HG03103 (cell line): ENCODE results near the gene UXS1.
"Not testable (repeated sequence)": the region's sequence is repeated elsewhere in the genome, so short reads cannot be mapped to it uniquely, and the experiment has no call there.

Experiments used
- ATAC-seq: cut with Tn5 transposase; IDR thresholded peaks from one replicate; pipeline ENCODE4 v1.9.1; 2021; ENCODE audit warnings: low read depth; ENCODE audit not compliant: unreplicated experiment

The UXS1 gene

GRCh38 chr2:106137731-106138521 lies 56.2 kb downstream of the UXS1 start:
- no peak for ATAC-seq

GRCh38 chr2:106131192-106131591 lies 62.9 kb downstream of the UXS1 start:
- ATAC-seq, result not testable (repeated sequence)

DNA sequence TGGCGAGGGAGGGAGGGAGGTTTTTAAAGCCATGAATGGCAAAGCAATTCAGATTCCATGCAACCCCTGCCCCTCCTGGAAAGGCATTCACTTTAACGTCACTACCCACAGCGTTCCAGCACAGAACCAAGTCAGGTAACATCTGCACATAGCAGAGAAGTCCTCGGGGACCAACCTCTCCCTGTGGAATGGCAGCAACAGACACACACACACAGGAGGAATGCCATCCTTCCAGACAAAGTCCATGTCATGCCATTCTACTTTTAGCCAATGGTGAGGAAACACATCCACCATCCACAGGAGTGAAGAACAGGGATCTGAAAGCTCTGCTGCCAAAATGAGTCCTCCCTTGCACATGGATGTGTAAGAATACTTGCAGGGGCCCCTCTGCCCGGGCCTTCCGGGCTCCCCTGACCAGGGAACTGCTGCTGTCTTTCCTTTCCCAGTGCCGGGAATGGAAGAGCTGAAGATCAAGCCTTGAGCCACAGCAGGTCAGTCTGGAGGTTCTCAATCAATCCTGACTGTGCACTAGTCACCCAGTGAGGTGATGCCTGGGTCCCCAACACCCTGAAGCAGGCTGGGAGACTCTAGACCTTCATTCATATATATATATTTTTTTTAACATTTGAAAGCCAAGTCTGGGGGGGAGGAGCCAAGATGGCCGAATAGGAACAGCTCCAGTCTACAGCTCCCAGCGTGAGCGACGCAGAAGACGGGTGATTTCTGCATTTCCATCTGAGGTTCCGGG lies 63.7 kb downstream of the UXS1 start:
- ATAC-seq, result no peak

- no peak for ATAC-seq
Measured at GRCh38 chr2:106129592-106129991, 64.5 kb downstream of the UXS1 start.

- no peak for ATAC-seq
Measured at GRCh38 chr2:106129150-106129549, 65.0 kb downstream of the UXS1 start.

GRCh38 chr2:106127776-106128268 lies 66.3 kb downstream of the UXS1 start:
- ATAC-seq, result no peak

DNA sequence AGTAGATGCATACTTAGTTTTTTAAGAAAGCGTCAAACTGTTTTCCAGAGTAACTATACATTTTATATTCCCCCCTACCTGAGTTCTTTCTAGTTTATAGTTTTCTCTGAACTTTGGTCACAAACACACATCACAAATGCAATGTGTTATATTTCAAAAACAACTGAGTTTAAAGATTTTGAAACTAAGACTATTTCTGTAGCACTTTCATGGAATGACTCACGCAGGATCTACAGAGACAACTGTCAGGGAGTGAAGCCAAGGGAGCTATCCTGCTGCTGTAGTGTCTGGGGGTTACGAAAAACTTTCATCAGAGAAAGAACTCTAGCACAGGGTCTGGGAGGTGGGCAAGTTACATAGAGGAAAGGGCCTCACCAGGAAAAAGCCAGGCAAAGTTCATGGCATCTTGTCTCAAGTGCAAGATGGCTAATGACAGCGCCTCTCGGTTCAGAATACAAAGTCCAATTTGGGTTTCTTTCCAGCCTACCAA lies 66.8 kb downstream of the UXS1 start:
- ATAC-seq, result no peak

GRCh38 chr2:106126705-106127281 lies 67.3 kb downstream of the UXS1 start:
- ATAC-seq, result no peak

GRCh38 chr2:106126295-106126694 lies 67.8 kb downstream of the UXS1 start:
- ATAC-seq, result no peak

DNA sequence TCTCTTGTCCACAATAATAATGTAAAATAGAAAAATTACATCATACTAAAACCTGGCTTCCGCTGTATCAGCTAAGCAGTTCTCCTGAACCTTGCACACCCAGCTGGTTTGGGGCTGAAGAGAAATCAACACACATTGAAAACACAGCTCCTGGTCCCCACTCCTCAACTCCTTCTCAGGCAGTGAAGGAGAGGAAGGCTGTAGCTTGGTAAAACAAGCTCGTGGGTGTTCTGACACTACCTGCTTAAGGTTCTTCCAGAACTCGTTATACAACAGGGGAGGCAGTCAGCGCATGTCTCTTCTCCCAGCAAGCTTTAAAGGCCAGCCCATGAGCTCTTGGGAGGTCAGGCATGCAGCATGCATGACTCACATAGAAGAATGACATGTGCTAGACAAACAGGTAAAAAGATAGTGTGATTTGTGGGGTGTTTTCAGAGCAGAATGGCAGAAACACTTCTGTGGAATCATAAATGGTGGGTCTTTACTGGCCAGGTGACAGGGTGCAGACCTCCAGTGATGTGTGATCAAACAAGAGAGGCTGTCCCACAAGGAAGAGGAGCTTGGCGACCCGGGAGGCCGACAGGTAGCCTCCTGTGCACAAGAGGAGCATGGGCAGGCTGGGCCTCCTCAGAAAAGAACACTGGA lies 69.1 kb downstream of the UXS1 start:
- no peak for ATAC-seq

GRCh38 chr2:106124106-106124756 lies 69.9 kb downstream of the UXS1 start:
- no peak for ATAC-seq

DNA sequence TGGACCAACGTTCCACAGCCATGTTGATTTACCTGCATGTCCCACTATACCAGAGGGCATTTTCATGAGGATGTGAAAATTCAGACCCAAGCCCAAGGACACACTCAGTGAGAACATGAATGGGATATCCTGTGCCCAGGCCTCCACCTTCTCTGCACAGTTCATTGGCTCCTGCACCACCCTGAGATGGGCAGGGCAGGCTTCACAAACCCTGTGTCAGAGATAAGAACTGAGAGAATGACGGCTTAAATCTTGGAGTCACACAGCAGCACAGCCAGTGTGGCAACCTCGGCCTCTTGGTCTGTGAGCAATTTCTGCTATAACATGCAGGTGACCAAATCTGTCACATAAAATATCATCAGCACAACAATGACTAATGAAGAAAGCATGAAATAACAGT lies 71.9 kb downstream of the UXS1 start:
- ATAC-seq, result no peak

GRCh38 chr2:106120432-106120831 lies 73.7 kb downstream of the UXS1 start:
- ATAC-seq, result no peak

GRCh38 chr2:106119074-106119473 lies 75.0 kb downstream of the UXS1 start:
- ATAC-seq, result no peak

- ATAC-seq, result no peak
Measured at GRCh38 chr2:106117882-106118684, 76.0 kb downstream of the UXS1 start.

DNA sequence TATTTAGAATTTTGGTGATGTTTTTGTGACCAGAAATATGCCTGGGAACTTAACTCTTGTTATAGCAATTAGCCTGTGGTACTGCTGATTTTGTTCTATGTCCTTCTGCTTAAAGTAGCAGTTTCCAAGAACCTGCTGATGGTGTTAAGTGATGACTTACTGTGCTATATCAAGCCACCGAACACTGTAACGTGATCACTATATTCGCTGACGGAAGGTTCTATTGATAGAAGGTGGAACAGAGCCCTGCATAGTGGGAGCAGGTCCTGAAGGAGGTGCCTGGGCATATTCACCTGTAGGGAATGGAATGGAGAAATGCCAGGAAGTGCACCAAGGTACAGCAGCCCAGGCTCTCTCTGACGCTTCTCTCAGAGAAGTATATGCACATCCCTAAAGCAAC lies 76.8 kb downstream of the UXS1 start:
- ATAC-seq, result no peak

DNA sequence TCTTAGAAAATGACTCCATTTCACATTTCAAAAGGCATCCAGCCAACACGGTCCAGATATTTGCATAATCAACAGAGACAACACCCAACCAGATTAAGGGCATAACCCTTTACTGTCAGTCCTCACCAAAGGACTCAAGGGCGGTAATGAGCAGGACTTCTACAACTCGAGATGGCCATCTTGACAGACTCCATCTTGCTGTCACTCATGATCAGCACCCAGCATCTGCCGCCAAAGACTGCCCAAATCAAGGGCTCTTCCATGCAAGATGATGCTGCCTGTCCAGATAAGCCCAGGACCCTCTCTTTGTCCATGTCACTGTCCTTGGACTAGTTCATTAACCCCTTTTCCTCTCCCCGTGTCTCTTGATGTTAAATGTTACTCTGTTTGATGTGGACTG lies 77.9 kb downstream of the UXS1 start:
- no peak for ATAC-seq

DNA sequence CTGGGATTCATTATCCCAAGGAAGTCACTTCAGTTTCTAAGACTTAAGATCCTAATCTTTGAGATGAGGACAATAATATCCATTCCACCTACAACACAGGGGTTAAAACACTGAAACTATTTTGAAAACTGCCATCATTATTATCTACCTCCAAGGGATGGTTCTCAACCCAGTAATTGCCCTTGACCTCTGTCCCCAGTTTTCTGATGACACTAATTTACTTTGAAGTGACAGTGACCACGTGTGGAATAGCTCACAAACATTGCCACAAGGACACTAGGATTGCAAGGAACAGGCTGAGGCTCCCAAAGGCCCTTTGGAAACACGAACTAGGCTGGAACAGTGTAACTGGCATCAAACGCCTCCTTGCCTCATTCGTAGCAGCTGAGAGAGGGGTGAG lies 78.4 kb downstream of the UXS1 start:
- ATAC-seq, result no peak

DNA sequence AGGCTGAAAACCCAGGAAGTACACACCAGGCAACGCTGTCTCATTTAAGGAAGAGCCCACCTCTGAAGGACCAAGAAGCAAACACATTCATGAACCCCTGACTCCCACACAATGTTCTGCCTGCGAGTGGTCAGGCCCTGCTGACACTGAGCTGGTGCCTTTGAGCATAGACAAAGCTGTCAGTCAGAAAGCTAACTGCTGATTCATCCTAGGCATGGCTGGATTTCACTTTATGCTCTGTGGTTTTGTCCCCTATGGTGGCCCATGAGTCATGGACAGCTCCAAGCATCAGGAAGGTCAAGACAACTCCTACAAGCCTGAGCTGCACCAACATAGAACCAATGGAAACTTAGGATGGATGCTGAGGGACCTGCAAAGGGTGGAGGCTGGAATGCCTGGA lies 78.9 kb downstream of the UXS1 start:
- no peak for ATAC-seq

DNA sequence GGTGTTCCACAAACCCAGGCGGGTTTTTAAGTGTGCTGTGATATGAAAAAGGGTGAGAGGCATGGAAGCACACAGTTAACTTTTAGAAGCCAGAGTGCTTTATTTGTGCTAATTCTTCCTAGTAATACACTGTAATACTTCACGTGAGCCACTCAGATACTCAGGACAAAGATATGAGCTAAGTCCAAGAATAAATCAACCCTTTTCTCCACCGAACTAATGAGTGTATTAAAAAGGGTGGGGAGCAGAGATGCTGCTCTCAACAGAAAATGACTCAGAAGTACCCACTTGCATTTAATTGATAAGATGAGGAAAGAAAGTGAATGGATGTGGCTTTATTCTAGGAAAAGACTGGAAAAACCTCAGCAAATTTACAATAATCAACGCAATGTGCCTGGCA lies 79.9 kb downstream of the UXS1 start:
- no peak for ATAC-seq
